Cerebellar cortex (tissue), 1 donor: Measurements from ENCODE around the gene CNIH1.
"Not testable (repeated sequence)": the region's sequence is repeated elsewhere in the genome, so short reads cannot be mapped to it uniquely, and the experiment has no call there.

ENCODE experiments used
- DNase-seq: peaks from one replicate; pipeline ENCODE4 v3.0.0-alpha.2; 2015; ENCODE audit warnings: low spot score

CNIH1 gene

GRCh38 chr14:54380558-54380957, 60.6 kb downstream of the CNIH1 start:
- not testable (repeated sequence) for DNase-seq

- DNase-seq: not testable (repeated sequence)
These were observed 62.3 kb downstream of the CNIH1 start for GRCh38 chr14:54378893-54379292.

- DNase-seq: no peak
These were observed 63.7 kb downstream of the CNIH1 start for GRCh38 chr14:54377501-54377900.

GRCh38 chr14:54374117-54374884, 66.9 kb downstream of the CNIH1 start:
- DNase-seq: no peak
